Spleen (tissue), 11 donors: ENCODE data around the gene AKR1E2. TPM values are rescaled to one million over a fixed set of nuclear protein-coding genes. Genes with fewer than 3 reads are reported as not detected.

ENCODE experiments used
- DNase-seq: peaks from one replicate; pipeline ENCODE4 v3.0.0-alpha.2; 2020
- H3K27ac ChIP-seq, 8 donors: fragments of 200-600 bp; sonication (generic) in 7 of 8; 1 replicate in 4 of 8; 2 replicates in 4 of 8; pipeline versions ENCODE4 v1.5.0 to v1.8.0; 2016 to 2021; ENCODE audit warnings: inconsistent platforms in 4 of 8, mild to moderate bottlenecking in 4 of 8, moderate library complexity in 1 of 8
- H3K27me3 ChIP-seq, 7 donors: fragments of 200-600 bp; sonication (generic) in 6 of 7; replicated peaks in 1 of 7; 1 replicate in 4 of 7; 2 replicates in 3 of 7; pipeline versions ENCODE4 v1.5.0 to v1.8.0; 2016 to 2021; ENCODE audit warnings: inconsistent platforms in 3 of 7, mild to moderate bottlenecking in 1 of 7
- H3K36me3 ChIP-seq, 6 donors: fragments of 200-600 bp; sonication (generic) in 5 of 6; 1 replicate in 4 of 6; 2 replicates in 2 of 6; pipeline versions ENCODE4 v1.5.0 to v1.8.0; 2016 to 2021; ENCODE audit warnings: inconsistent platforms in 2 of 6
- H3K4me1 ChIP-seq, 6 donors: fragments of 200-600 bp; sonication (generic) in 5 of 6; 1 replicate in 3 of 6; 2 replicates in 3 of 6; pipeline versions ENCODE4 v1.5.0 to v1.8.0; 2016 to 2021; ENCODE audit warnings: inconsistent platforms in 3 of 6
- H3K4me3 ChIP-seq, 8 donors: fragments of 200-600 bp; sonication (generic) in 7 of 8; 1 replicate in 4 of 8; 2 replicates in 4 of 8; pipeline versions ENCODE4 v1.5.0 to v1.8.0; 2016 to 2021; ENCODE audit warnings: inconsistent platforms in 4 of 8, mild to moderate bottlenecking in 4 of 8, moderate library complexity in 2 of 8
- H3K9me3 ChIP-seq, 8 donors: fragments of 200-600 bp; sonication (generic) in 7 of 8; 1 replicate in 4 of 8; 2 replicates in 4 of 8; pipeline versions ENCODE4 v1.5.0 to v1.8.0; 2016 to 2021; ENCODE audit warnings: inconsistent platforms in 4 of 8
- CTCF ChIP-seq, 11 experiments: fragments of 200-600 bp in 7 of 11; fragments of 450-650 bp in 4 of 11; sonication (generic) in 4 of 11; IDR thresholded peaks in 8 of 11; conservative IDR thresholded peaks in 3 of 11; 1 replicate in 7 of 11; 2 replicates in 4 of 11; pipeline versions ENCODE4 v1.4.0 to v1.8.0; 2016 to 2021; ENCODE audit warnings: antibody characterized with exemption in 11 of 11, inconsistent platforms in 4 of 11, mild to moderate bottlenecking in 1 of 11
- POLR2A ChIP-seq, 3 donors: fragments of 450-650 bp; IDR thresholded peaks; one replicate each; pipeline ENCODE4 v1.5.1; 2017; ENCODE audit warnings: antibody characterized with exemption in 3 of 3, mild to moderate bottlenecking in 1 of 3
- POLR2AphosphoS5 ChIP-seq, 3 donors: sonication (generic); formaldehyde crosslinking; IDR thresholded peaks; one replicate each; pipeline ENCODE4 v1.5.1; 2017; ENCODE audit warnings: antibody characterized with exemption in 3 of 3
- WGBS, 5 donors: extraction: QIAGEN DNeasy Blood & Tissue Kit in 3 of 5; methylation state at CpG; one replicate each; pipeline versions ENCODE4 v1.1.5 to v1.1.7; 2013 to 2018; 5-methylcytosine and 5-hydroxymethylcytosine counted together
- intact Hi-C: fragments of 100-400 bp; cut with DNase I; formaldehyde crosslinking; loops from one replicate; pipeline ENCODE4 v1.15.0; 2023; ENCODE audit warnings: low total_unique reads
- polyA plus RNA-seq, 3 donors: library from polyadenylated mRNA; stranded (reverse); fragments of 200-250 nt; gene quantifications; one replicate each; pipeline ENCODE4 v1.2.1, GENCODE V29; 2013
- total RNA-seq, 7 donors: library from RNA; depleted of rRNA in 3 of 7; stranded (reverse); fragments of >200 nt in 3 of 7; fragmentation: NEBNext Ultra II Directional in 4 of 7; extraction: Animal tissue kit (Norgen Biotek cat#: 25700) in 4 of 7; gene quantifications; one replicate each; pipeline versions ENCODE4 v1.1.0 to v1.2.1, GENCODE V29; 2016 to 2021
- donor health status: healthy with polysubstance abuse.
- donor health status: DM: no; HTN: no; CAD: no; lungs with moderate emphysema.
- donor health status: DM: no; HTN: no; CAD: no.
- donor health status: Bipolar disorder and iron deficiency.
- donor health status: healthy.
- donor health status: DM: no; HTN: no; CAD: no.
- donor health status: DM: yes; HTN: yes; CAD: no.

Gene AKR1E2
- total and polyA plus RNA-seq, 10 donors, result 0.58 to 11.1 (median 6.0) TPM

DNA sequence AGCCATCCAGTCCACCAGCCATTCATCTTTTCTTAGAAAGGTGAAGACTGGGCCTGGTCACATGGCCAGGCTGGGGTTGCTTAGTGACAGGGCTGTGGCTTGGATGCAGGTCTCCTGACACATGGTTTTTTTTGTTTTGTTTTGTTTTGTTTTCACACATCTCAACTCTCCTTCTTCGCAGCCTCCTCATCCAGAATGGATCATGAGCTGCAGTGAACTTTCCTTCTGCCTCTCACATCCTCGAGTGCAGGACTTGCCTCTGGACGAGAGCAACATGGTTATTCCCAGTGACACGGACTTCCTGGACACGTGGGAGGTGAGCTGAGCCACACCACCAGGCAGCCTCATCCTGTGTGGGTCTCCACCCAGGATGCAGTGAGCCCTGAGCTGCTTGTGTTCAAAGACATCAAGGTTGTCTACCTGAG is 9.5 kb downstream of the AKR1E2 start:
- no peak for TF ChIP-seq POLR2A (IDR thresholded peaks at IDR 0.05)
- no peak for TF ChIP-seq CTCF (IDR thresholded peaks at IDR 0.05 in 8 of 11, conservative IDR thresholded peaks at IDR 0.05 in 3 of 11)
- no peak for TF ChIP-seq POLR2AphosphoS5 (IDR thresholded peaks at IDR 0.05)
- Histone ChIP-seq H3K4me3 (no peak overlapping the region), H3K36me3 (peaks cover 0 to 28% (median 8%) of the 10 kb centered on the region in 6 donors), H3K27me3 (no peaks in the 10 kb centered on the region), H3K27ac (no peak overlapping the region), H3K4me1 (no peaks in the 10 kb centered on the region), H3K9me3 (no peaks in the 10 kb centered on the region)
- 57 to 75% (median 65%) methylated on average over 5 of the region's 5 CpGs for WGBS, 5 donors
- intact Hi-C loops, result no loop called here
- DNase-seq, result no peak

GRCh38 chr10:4836416-4836969 is 10.5 kb downstream of the AKR1E2 start:
- Histone ChIP-seq H3K4me1 (no peaks in the 10 kb centered on the region), H3K4me3 (no peak overlapping the region), H3K9me3 (no peaks in the 10 kb centered on the region), H3K36me3 (peaks cover 0 to 28% (median 8%) of the 10 kb centered on the region in 6 donors), H3K27me3 (no peaks in the 10 kb centered on the region), H3K27ac (no peak overlapping the region)
- intact Hi-C loops, result no loop called here
- DNase-seq, result no peak
- no peak for TF ChIP-seq POLR2AphosphoS5 (IDR thresholded peaks at IDR 0.05)
- TF ChIP-seq POLR2A (IDR thresholded peaks at IDR 0.05), result no peak
- 86 to 94% (median 89%) methylated on average over 8 of the region's 8 CpGs for WGBS, 5 donors

- intact Hi-C loops, result no loop called here
- no peaks in the 10 kb centered on the region for H3K4me1 ChIP-seq
- H3K36me3 ChIP-seq, result peaks cover 0 to 28% (median 8%) of the 10 kb centered on the region in 6 donors
- no peak overlapping the region for H3K4me3 ChIP-seq
- no peaks in the 10 kb centered on the region for H3K27me3 ChIP-seq
- H3K27ac ChIP-seq, result no peak overlapping the region
- no peaks in the 10 kb centered on the region for H3K9me3 ChIP-seq
- 87 to 100% (median 93%) methylated on average over 1 of the region's 1 CpG for WGBS, 5 donors
- TF ChIP-seq CTCF (IDR thresholded peaks at IDR 0.05 in 8 of 11, conservative IDR thresholded peaks at IDR 0.05 in 3 of 11) (no peak), POLR2A (IDR thresholded peaks at IDR 0.05) (no peak), POLR2AphosphoS5 (IDR thresholded peaks at IDR 0.05) (no peak)
- DNase-seq, result no peak
These were observed 11.5 kb downstream of the AKR1E2 start for GRCh38 chr10:4837551-4837950.

DNA sequence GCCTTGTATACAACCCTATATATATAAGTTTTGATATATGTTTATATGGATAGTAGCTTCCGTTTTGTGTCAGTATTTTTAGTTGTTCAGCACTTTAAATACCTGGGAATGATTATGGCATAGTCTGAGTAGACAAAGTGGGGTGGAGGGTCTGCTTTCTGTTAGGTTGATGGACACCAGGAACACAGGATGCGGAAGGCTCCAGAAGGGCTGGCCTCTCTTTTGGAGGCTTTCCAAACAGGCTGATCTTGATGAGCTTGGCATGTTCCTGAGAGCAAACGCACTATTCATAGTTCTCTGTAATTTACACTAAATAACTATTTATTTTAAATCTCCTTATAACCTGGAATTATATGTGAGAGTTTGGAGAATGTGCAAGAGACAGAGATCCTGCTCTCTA is 12.7 kb downstream of the AKR1E2 start:
- Histone ChIP-seq H3K4me1 (no peaks in the 10 kb centered on the region), H3K36me3 (peaks cover 0 to 19% (median 7%) of the 10 kb centered on the region in 6 donors), H3K27me3 (no peaks in the 10 kb centered on the region), H3K27ac (no peak overlapping the region), H3K9me3 (no peaks in the 10 kb centered on the region), H3K4me3 (no peak overlapping the region)
- intact Hi-C loops, result no loop called here
- TF ChIP-seq POLR2AphosphoS5 (IDR thresholded peaks at IDR 0.05) (no peak), POLR2A (IDR thresholded peaks at IDR 0.05) (no peak), CTCF (IDR thresholded peaks at IDR 0.05 in 8 of 11, conservative IDR thresholded peaks at IDR 0.05 in 3 of 11) (no peak)
- no peak for DNase-seq
- 47 to 82% (median 71%) methylated on average over 3 of the region's 3 CpGs for whole genome bisulfite sequencing, 5 donors
